Adrenal gland (tissue), 12 donors: Measurements from ENCODE around the gene PPME1. TPM values are rescaled to one million over a fixed set of nuclear protein-coding genes. Genes with fewer than 3 reads are reported as not detected.

Experiments used
- DNase-seq, 7 donors: peaks; one replicate each; pipeline ENCODE4 v3.0.0-alpha.2; 2019 to 2020
- H3K27ac ChIP-seq, 5 donors: fragments of 200-600 bp; sonication (generic) in 4 of 5; 1 replicate in 3 of 5; 2 replicates in 2 of 5; pipeline versions ENCODE4 v1.5.1 to v1.8.0; 2016 to 2020; ENCODE audit warnings: mild to moderate bottlenecking in 1 of 5
- H3K27me3 ChIP-seq: fragments of 200-600 bp; 2 replicates; pipeline ENCODE4 v1.8.0; 2021
- H3K36me3 ChIP-seq, 2 donors: fragments of 200-600 bp; replicated peaks in 1 of 2; 1 replicate in 1 of 2; 2 replicates in 1 of 2; pipeline versions ENCODE4 v1.5.1 to v1.8.0; 2018 to 2022
- H3K4me1 ChIP-seq, 2 donors: fragments of 200-600 bp; replicated peaks in 1 of 2; 1 replicate in 1 of 2; 2 replicates in 1 of 2; pipeline versions ENCODE4 v1.5.1 to v1.8.0; 2018 to 2021
- H3K4me3 ChIP-seq, 4 donors: fragments of 200-600 bp; sonication (generic) in 3 of 4; one replicate each; pipeline ENCODE4 v1.5.1; 2016 to 2018
- H3K9me3 ChIP-seq, 3 donors: fragments of 200-600 bp; sonication (generic) in 1 of 3; replicated peaks in 1 of 3; 1 replicate in 2 of 3; 2 replicates in 1 of 3; pipeline versions ENCODE4 v1.5.1 to v1.8.0; 2016 to 2021
- POLR2A ChIP-seq, 2 donors: fragments of 450-650 bp; IDR thresholded peaks; one replicate each; pipeline ENCODE4 v1.6.1; 2017; ENCODE audit warnings: antibody characterized with exemption in 2 of 2, mild to moderate bottlenecking in 2 of 2, moderate library complexity in 1 of 2
- WGBS, 4 donors: extraction: QIAGEN DNeasy Blood & Tissue Kit in 2 of 4; methylation state at CpG; one replicate each; pipeline versions ENCODE4 v1.1.5 to v1.1.7; 2013 to 2017; 5-methylcytosine and 5-hydroxymethylcytosine counted together
- intact Hi-C, 2 donors: fragments of 100-400 bp; cut with DNase I; formaldehyde crosslinking; loops; one replicate each; pipeline versions ENCODE4 v1.14.1 to v1.15.0; 2022 to 2023
- polyA plus RNA-seq, 3 donors: library from polyadenylated mRNA; stranded (reverse); fragments of 200-250 nt in 2 of 3; fragments of 350-450 nt in 1 of 3; fragmentation: Illumina TruSeq in 1 of 3; extraction: RNeasy Lipid Tissue Mini Kit (QIAGEN cat#74804) in 1 of 3; gene quantifications; one replicate each; pipeline ENCODE4 v1.2.3, GENCODE V29; 2013 to 2014
- total RNA-seq, 9 donors: library from RNA; depleted of rRNA in 4 of 9; stranded (reverse); fragments of >200 nt in 4 of 9; fragments of 120-200 nt in 1 of 9; fragmentation: NEBNext Ultra II Directional in 1 of 9; extraction: Animal tissue kit (Norgen Biotek cat#: 25700) in 1 of 9; gene quantifications; one replicate each; pipeline versions ENCODE4 v1.1.0 to v1.2.4, GENCODE V29; 2013 to 2023
- TF ChIP-seq, protein P1 (sequence below), 6 experiments: fragments of 450-650 bp in 4 of 6; fragments of 200-600 bp in 2 of 6; sonication (generic) in 1 of 6; IDR thresholded peaks; 1 replicate in 5 of 6; 2 replicates in 1 of 6; pipeline versions ENCODE4 v1.5.1 to v1.8.0; 2016 to 2021; ENCODE audit warnings: antibody characterized with exemption in 6 of 6, mild to moderate bottlenecking in 2 of 6, moderate library complexity in 1 of 6
- donor health status: healthy with polysubstance abuse.
- donor health status: Bipolar disorder and iron deficiency.
- donor health status: DM: yes; HTN: yes; CAD: no.
- donor health status: DM: no; HTN: no; CAD: no.
- donor health status: DM: no; HTN: no; CAD: no.
- donor health status: DM: yes; HTN: yes; CAD: no.

Gene PPME1
- total and polyA plus RNA-seq, 12 donors = 29.6 to 71.6 (median 48.2) TPM

GRCh38 chr11:74171630-74171968, 510 bp downstream of the PPME1 start:
- TF ChIP-seq, protein P1, sequence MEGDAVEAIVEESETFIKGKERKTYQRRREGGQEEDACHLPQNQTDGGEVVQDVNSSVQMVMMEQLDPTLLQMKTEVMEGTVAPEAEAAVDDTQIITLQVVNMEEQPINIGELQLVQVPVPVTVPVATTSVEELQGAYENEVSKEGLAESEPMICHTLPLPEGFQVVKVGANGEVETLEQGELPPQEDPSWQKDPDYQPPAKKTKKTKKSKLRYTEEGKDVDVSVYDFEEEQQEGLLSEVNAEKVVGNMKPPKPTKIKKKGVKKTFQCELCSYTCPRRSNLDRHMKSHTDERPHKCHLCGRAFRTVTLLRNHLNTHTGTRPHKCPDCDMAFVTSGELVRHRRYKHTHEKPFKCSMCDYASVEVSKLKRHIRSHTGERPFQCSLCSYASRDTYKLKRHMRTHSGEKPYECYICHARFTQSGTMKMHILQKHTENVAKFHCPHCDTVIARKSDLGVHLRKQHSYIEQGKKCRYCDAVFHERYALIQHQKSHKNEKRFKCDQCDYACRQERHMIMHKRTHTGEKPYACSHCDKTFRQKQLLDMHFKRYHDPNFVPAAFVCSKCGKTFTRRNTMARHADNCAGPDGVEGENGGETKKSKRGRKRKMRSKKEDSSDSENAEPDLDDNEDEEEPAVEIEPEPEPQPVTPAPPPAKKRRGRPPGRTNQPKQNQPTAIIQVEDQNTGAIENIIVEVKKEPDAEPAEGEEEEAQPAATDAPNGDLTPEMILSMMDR (IDR thresholded peaks at IDR 0.05) = no peak
- no peak for TF ChIP-seq POLR2A (IDR thresholded peaks at IDR 0.05)
- Histone ChIP-seq H3K27me3 (no peaks in the 10 kb centered on the region), H3K36me3 (peaks cover 0 to 14% of the 10 kb centered on the region in 2 donors), H3K27ac (peak overlapping the region; percentile 60 to 95 (median 81)), H3K9me3 (no peaks in the 10 kb centered on the region), H3K4me1 (peaks cover 16 to 50% of the 10 kb centered on the region in 2 donors), H3K4me3 (peak overlapping the region; percentile 40 to 93 (median 74))
- DNase-seq = no peak
- intact Hi-C loops = no loop called here
- WGBS, 4 donors = 1 to 5% (median 2%) methylated on average over 5 of the region's 5 CpGs

- TF ChIP-seq POLR2A (IDR thresholded peaks at IDR 0.05) = no peak
- TF ChIP-seq, protein P1 (IDR thresholded peaks at IDR 0.05) = no peak
- 29 to 32% (median 31%) methylated on average over 5 of the region's 5 CpGs for WGBS, 4 donors
- intact Hi-C loops = no loop called here
- H3K9me3 ChIP-seq = no peaks in the 10 kb centered on the region
- no peak for DNase-seq
- no peaks in the 10 kb centered on the region for H3K27me3 ChIP-seq
- H3K36me3 ChIP-seq = peaks cover 0 to 10% of the 10 kb centered on the region in 2 donors
- peak overlapping the region in 2 of 4 donors; percentile 72 to 77 for H3K4me3 ChIP-seq
- peak overlapping the region in 4 of 5 donors; percentile 60 to 95 (median 86) for H3K27ac ChIP-seq
- H3K4me1 ChIP-seq = peaks cover 16 to 50% of the 10 kb centered on the region in 2 donors
Observed at GRCh38 chr11:74171997-74172396, 908 bp downstream of the PPME1 start.

DNA sequence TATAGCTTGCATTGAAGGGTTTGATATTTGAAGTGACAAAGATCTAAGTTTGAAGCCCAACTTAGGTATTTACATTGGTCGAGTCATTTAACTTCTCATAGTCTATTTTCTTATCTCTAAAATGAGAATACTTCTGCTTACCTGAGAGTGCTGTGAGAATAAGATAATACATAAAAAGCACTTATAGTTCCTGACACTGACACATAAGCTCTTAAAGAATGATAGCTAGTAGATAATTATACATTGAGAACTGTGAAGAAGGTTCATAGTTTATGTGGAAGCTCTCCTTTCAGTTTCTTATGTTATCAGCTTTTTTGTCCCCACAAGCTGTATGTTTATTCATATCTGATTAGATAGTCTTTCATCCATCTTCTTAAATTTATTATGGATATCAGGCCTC, 4.8 kb downstream of the PPME1 start:
- no peaks in the 10 kb centered on the region for H3K36me3 ChIP-seq
- peaks cover 16 to 36% of the 10 kb centered on the region in 2 donors for H3K4me1 ChIP-seq
- 91 to 96% (median 92%) methylated on average over 1 of the region's 1 CpG for WGBS, 4 donors
- no peak for TF ChIP-seq POLR2A (IDR thresholded peaks at IDR 0.05)
- TF ChIP-seq, protein P1 (IDR thresholded peaks at IDR 0.05) = no peak
- DNase-seq = no peak
- no peaks in the 10 kb centered on the region for H3K9me3 ChIP-seq
- H3K4me3 ChIP-seq = no peak overlapping the region
- intact Hi-C loops = no loop called here
- no peaks in the 10 kb centered on the region for H3K27me3 ChIP-seq
- H3K27ac ChIP-seq = no peak overlapping the region

GRCh38 chr11:74179234-74180052, 8.4 kb downstream of the PPME1 start:
- Histone ChIP-seq H3K27ac (no peak overlapping the region), H3K9me3 (no peaks in the 10 kb centered on the region), H3K4me3 (no peak overlapping the region), H3K36me3 (no peaks in the 10 kb centered on the region), H3K4me1 (peaks cover 0 to 11% of the 10 kb centered on the region in 2 donors), H3K27me3 (no peaks in the 10 kb centered on the region)
- WGBS, 4 donors = 82 to 97% (median 94%) methylated on average over 7 of the region's 7 CpGs
- TF ChIP-seq, protein P1 (IDR thresholded peaks at IDR 0.05) = no peak
- TF ChIP-seq POLR2A (IDR thresholded peaks at IDR 0.05) = no peak
- intact Hi-C loops = no loop called here
- DNase-seq = no peak
